Measurements from ENCODE around the gene KBTBD7.

Gene KBTBD7

DNA sequence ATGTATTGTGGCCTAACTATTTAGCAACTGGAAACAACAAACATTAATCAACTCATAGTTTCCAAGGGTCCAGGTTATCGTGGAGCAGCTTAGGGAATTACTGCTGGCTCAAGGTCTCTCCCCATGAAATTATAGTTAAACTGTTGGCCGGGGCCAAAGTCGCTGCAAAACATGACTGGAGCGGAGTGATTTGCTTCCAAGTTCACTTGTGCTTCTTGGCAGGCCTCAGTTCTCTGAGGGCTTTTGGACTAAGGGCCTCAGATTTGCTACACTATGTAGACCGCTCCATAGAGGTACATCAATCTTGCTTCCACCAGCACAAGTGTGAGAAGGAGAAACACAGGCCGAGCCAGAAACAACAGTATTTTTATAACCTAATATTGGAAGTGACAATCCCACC lies 9.4 kb upstream of the KBTBD7 start:
- no peak overlapping the region for H2AFZ ChIP-seq (ENCODE audit: low read depth)
- H3K4me2 ChIP-seq: no peak overlapping the region
- H3K27me3 ChIP-seq (ENCODE audit: insufficient read depth, low read depth): no peaks in the 10 kb centered on the region
- H4K20me1 ChIP-seq (ENCODE audit: insufficient read depth): no peaks in the 10 kb centered on the region
- no peaks in the 10 kb centered on the region for H3K79me2 ChIP-seq (ENCODE audit: insufficient read depth, low read depth)
- H3K9ac ChIP-seq: no peak overlapping the region
- TF ChIP-seq CTCF (conservative IDR thresholded peaks at IDR 0.05; ENCODE audit: low read depth, low read length): no peak
- H3K4me3 ChIP-seq (IDR thresholded peaks at IDR 0.05; ENCODE audit: insufficient read depth, low read depth, low read length): no peak overlapping the region
- no peak overlapping the region for H3K27ac ChIP-seq
- no peaks in the 10 kb centered on the region for H3K36me3 ChIP-seq (ENCODE audit: insufficient read depth)
- no peaks in the 10 kb centered on the region for H3K4me1 ChIP-seq (ENCODE audit: low read depth, poor library complexity, severe bottlenecking)

DNA sequence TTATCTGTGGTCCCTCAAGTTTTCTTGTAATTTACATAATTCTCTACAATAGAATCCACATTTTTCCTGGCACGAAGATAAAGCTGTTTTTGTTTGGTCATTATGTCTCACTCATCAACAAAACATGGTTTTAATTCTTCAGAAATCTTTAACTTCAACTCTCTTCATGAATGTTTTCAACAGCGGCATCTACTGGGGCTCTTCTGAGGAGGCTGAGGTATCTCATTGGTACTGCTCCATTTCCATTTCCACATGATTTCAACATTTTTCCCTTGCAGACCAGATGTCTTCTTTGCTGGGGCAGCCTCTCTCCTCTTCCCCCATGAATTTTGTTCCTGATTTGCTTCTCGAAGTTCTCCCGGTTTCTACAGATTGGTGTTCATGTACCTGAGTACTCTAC lies 5.8 kb upstream of the KBTBD7 start:
- Histone ChIP-seq H4K20me1 (ENCODE audit: insufficient read depth) (no peaks in the 10 kb centered on the region), H3K4me2 (no peak overlapping the region), H3K9ac (no peak overlapping the region), H3K27me3 (ENCODE audit: insufficient read depth, low read depth) (no peaks in the 10 kb centered on the region), H3K4me1 (ENCODE audit: low read depth, poor library complexity, severe bottlenecking) (no peaks in the 10 kb centered on the region), H3K79me2 (ENCODE audit: insufficient read depth, low read depth) (no peaks in the 10 kb centered on the region), H3K27ac (no peak overlapping the region), H2AFZ (ENCODE audit: low read depth) (no peak overlapping the region), H3K4me3 (IDR thresholded peaks at IDR 0.05; ENCODE audit: insufficient read depth, low read depth, low read length) (no peak overlapping the region), H3K36me3 (ENCODE audit: insufficient read depth) (no peaks in the 10 kb centered on the region)
- no peak for TF ChIP-seq CTCF (conservative IDR thresholded peaks at IDR 0.05; ENCODE audit: low read depth, low read length)

- H3K4me2 ChIP-seq: no peak overlapping the region
- no peak overlapping the region for H3K9ac ChIP-seq
- no peaks in the 10 kb centered on the region for H4K20me1 ChIP-seq (ENCODE audit: insufficient read depth)
- H3K4me3 ChIP-seq (IDR thresholded peaks at IDR 0.05; ENCODE audit: insufficient read depth, low read depth, low read length): no peak overlapping the region
- H3K79me2 ChIP-seq (ENCODE audit: insufficient read depth, low read depth): no peaks in the 10 kb centered on the region
- no peak overlapping the region for H3K27ac ChIP-seq
- no peak overlapping the region for H2AFZ ChIP-seq (ENCODE audit: low read depth)
- TF ChIP-seq CTCF (conservative IDR thresholded peaks at IDR 0.05; ENCODE audit: low read depth, low read length): no peak
- H3K27me3 ChIP-seq (ENCODE audit: insufficient read depth, low read depth): no peaks in the 10 kb centered on the region
- no peaks in the 10 kb centered on the region for H3K36me3 ChIP-seq (ENCODE audit: insufficient read depth)
- peaks cover 4% of the 10 kb centered on the region for H3K4me1 ChIP-seq (ENCODE audit: low read depth, poor library complexity, severe bottlenecking)
These were observed 5.2 kb upstream of the KBTBD7 start for GRCh38 chr13:41199526-41199925.

DNA sequence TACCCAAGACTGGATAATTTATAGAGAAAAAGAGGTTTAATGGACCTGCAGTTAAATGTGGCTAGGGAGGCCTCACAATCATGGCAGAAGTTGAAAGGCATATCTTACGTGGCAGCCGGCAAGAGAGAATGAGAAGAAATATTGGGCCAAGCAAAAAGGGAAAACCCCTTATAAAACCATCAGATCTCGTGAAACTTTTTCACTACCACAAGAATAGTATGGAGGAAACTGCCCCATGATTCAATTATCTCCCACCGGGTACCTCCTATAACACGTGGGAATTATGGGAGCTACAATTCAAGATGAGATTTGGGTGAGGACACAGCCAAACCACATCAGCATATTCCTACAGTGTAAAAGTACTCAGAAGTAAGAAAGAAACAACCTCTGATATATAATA lies 4.7 kb upstream of the KBTBD7 start:
- Histone ChIP-seq H3K4me1 (ENCODE audit: low read depth, poor library complexity, severe bottlenecking) (peaks cover 4% of the 10 kb centered on the region), H3K9ac (no peak overlapping the region), H3K4me2 (no peak overlapping the region), H4K20me1 (ENCODE audit: insufficient read depth) (no peaks in the 10 kb centered on the region), H3K79me2 (ENCODE audit: insufficient read depth, low read depth) (no peaks in the 10 kb centered on the region), H3K27ac (no peak overlapping the region), H3K27me3 (ENCODE audit: insufficient read depth, low read depth) (no peaks in the 10 kb centered on the region), H2AFZ (ENCODE audit: low read depth) (no peak overlapping the region), H3K36me3 (ENCODE audit: insufficient read depth) (no peaks in the 10 kb centered on the region), H3K4me3 (IDR thresholded peaks at IDR 0.05; ENCODE audit: insufficient read depth, low read depth, low read length) (no peak overlapping the region)
- no peak for TF ChIP-seq CTCF (conservative IDR thresholded peaks at IDR 0.05; ENCODE audit: low read depth, low read length)

GRCh38 chr13:41196620-41197019 lies 2.3 kb upstream of the KBTBD7 start:
- Histone ChIP-seq H3K4me1 (ENCODE audit: low read depth, poor library complexity, severe bottlenecking) (peaks cover 4% of the 10 kb centered on the region), H4K20me1 (ENCODE audit: insufficient read depth) (no peaks in the 10 kb centered on the region), H3K27me3 (ENCODE audit: insufficient read depth, low read depth) (no peaks in the 10 kb centered on the region), H3K4me3 (IDR thresholded peaks at IDR 0.05; ENCODE audit: insufficient read depth, low read depth, low read length) (no peak overlapping the region), H3K79me2 (ENCODE audit: insufficient read depth, low read depth) (no peaks in the 10 kb centered on the region), H3K36me3 (ENCODE audit: insufficient read depth) (no peaks in the 10 kb centered on the region), H3K9ac (no peak overlapping the region), H3K4me2 (no peak overlapping the region), H3K27ac (no peak overlapping the region), H2AFZ (ENCODE audit: low read depth) (no peak overlapping the region)
- no peak for TF ChIP-seq CTCF (conservative IDR thresholded peaks at IDR 0.05; ENCODE audit: low read depth, low read length)
